K562 (cell line): Measurements from ENCODE around the gene GTPBP1. TPM values are rescaled to one million over a fixed set of nuclear protein-coding genes. Genes with fewer than 3 reads are reported as not detected.

Source experiments
- TCF15 ChIP-seq: fragments of 250-450 bp; sonication (Bioruptor Pico); IDR thresholded peaks from 2 replicates; pipeline ENCODE4 v1.8.0; 2022; ENCODE audit warnings: moderate library complexity, mild to moderate bottlenecking, inconsistent platforms
- ZBTB40 ChIP-seq, 2 experiments: fragments of 450-650 bp in 1 of 2; sonication (generic) in 1 of 2; formaldehyde crosslinking in 1 of 2; IDR thresholded peaks; 2 replicates each; pipeline versions ENCODE4 v1.7.1 to v1.9.0; 2016 to 2022; ENCODE audit warnings: inconsistent platforms in 1 of 2, mild to moderate bottlenecking in 1 of 2, missing genetic modification reagents in 1 of 2
- polyA plus RNA-seq, 8 experiments: library from polyadenylated mRNA; depleted of rRNA in 4 of 8; stranded (reverse) in 5 of 8; unstranded in 3 of 8; fragments of >200 nt; fragmentation: Nextera tagmentation in 2 of 8; fragmentation: Illumina TruSeq in 1 of 8; extraction: Ambion mirVana in 2 of 8; extraction: Trizol in 1 of 8; gene quantifications; 2 replicates each; pipeline versions ENCODE4 v1.2.1 to v1.2.3, GENCODE V29; 2011 to 2014; ENCODE audit warnings: inconsistent platforms in 1 of 8, missing spikeins in 1 of 8
- total RNA-seq, 7 experiments: library from RNA; depleted of rRNA in 6 of 7; stranded (reverse); fragments of >200 nt in 6 of 7; fragmentation: Illumina TruSeq in 2 of 7; extraction: Trizol in 2 of 7; gene quantifications; 2 replicates each; pipeline versions ENCODE4 v1.2.1 to v1.2.3, GENCODE V29; 2011 to 2021; ENCODE audit warnings: low replicate concordance in 1 of 7

Gene GTPBP1
- total and polyA plus RNA-seq, 9 of the 15 experiments (the other 6 are each of a cell fraction or from before 2014, with no cell fraction given), result 0.83 to 53.2 (median 23.3) TPM

DNA sequence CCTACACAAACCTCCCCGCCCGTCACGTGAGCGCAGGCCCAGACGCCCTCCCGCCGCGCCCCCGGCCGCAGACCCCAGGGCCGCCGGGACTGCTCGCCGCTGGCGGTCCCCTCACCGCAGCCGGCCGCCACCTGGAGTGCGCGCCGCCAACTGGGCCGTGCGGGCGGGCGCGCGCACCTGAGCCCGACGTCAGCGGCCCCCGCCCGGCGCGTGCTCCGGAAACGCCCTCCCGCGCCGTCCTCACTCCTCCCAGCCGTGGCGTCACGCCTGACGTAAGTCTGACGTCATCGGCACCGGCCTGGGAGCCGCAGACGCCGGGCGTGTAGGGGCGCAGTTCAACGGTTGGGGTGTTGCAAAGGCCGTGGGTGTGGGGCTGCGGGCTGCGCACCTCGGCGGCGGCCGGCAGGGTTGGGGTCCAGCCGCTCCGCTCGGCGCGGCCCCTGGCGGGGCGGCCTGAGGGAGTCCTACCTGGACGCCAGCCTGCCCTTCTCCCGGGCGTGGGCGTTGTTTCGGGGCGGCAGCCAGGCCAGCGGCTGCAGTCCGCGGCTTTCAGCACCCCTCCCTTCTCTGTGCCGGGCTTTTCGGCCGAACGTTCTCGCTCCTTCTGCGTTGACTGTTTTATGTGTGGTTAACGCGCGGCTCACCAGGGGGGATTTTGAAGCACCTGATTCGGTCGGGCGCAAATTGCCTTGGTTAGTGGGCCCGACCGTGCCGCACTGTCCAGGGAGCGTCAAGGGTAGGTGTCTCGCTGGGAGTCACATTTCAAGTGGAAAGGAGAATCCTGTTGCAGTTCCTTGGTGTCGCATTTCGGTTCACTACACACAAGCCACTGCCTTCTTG is 4.7 kb upstream of the GTPBP1 start, which contains the start of gene JOSD1 (continued):
- TF ChIP-seq ZBTB40 (IDR thresholded peaks at IDR 0.05), result no peak
- no peak for TF ChIP-seq ZBTB40 (CRISPR knock-in tag; IDR thresholded peaks at IDR 0.05)
- TF ChIP-seq TCF15 (CRISPR knock-in tag), result no peak
